Renal pelvis (tissue), 12 donors: ENCODE results near the gene CA5A. TPM values are rescaled to one million over a fixed set of nuclear protein-coding genes. Genes with fewer than 3 reads are reported as not detected.
"Not testable (repeated sequence)": the region's sequence is repeated elsewhere in the genome, so short reads cannot be mapped to it uniquely, and the experiment has no call there.

Source experiments
- DNase-seq: peaks from one replicate; pipeline ENCODE4 v3.0.0-alpha.2; 2013
- long read RNA-seq, 16 experiments: transcript quantifications; one replicate each; lab custom pipeline, GENCODE V29; 2026
- polyA plus RNA-seq, 3 donors: library from polyadenylated mRNA; unstranded; fragments of 120-200 nt; gene quantifications; one replicate each; pipeline ENCODE4 v1.2.1, GENCODE V29; 2013; ENCODE audit not compliant: insufficient read length in 3 of 3

The CA5A gene
- polyA plus RNA-seq: under 1 TPM; 0.16 to 0.25 (median 0.17) TPM
- long read RNA-seq, donor 1: 0 reads
- long read RNA-seq, donor 2: 0 reads
- long read RNA-seq, donor 3: 0 reads
- long read RNA-seq, donor 4: 0 reads
- long read RNA-seq, donor 5: 0 reads
- long read RNA-seq, donor 6: 0 reads
- long read RNA-seq, donor 7: 0 reads
- long read RNA-seq, donor 8: 0 reads
- long read RNA-seq, donor 9: 0 reads
- long read RNA-seq, donor 10: 0 reads
- long read RNA-seq, donor 11: 0 reads
- long read RNA-seq, donor 12: 0 reads
- long read RNA-seq, donor 13: 0 reads
- long read RNA-seq, donor 14: 0 reads
- long read RNA-seq, donor 15: 0 reads
- long read RNA-seq, donor 16: 0 reads

DNA sequence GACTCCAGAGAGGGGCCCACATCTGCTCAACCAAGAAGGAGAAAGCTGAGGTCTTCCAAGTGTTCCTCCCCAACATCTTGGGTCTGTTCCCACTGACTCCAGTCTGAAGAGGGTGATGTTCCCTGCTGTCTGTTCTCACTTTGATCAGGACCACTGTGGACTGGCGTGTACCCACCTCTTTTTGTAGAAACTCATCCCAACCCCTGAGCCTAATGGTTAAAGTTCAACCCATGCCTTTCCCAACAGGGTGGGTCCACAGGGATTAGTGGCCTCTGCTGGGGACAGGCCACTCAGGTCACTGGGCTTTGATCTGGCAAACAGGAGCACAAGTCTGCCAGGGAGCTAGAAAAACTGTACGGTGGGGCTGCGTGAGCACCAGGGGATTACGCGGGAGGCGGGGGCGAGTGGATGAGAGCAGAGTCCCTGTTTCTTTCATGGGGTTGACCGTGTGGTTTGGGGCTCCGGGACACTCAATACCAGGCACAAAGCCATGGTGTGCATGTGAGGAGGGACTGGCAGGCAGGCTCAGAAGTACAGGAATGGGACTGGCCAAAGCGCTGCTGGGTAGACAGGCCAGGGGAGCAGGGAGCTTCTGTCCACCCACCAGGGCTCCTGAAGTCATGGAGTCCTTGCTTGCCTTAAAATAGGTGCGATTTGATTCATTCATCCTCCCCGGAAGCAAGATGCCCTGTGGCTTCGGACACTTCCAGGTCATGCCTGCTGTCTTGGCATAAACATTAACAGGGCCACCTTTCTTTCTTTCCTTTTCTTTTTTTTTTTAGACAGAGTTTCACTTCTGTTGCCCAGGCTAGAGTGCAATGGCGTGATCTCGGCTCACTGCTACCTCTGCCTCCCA is at the start of gene CA5A:
CA5A (minus strand) TSS at position 155 of the 856 bp plus-strand sequence; CDS start at position 76, 79 bp downstream.
- no peak for DNase-seq

- not testable (repeated sequence) for DNase-seq
Measured at GRCh38 chr16:87985493-87985892, 49.2 kb upstream of the CA5A start.

DNA sequence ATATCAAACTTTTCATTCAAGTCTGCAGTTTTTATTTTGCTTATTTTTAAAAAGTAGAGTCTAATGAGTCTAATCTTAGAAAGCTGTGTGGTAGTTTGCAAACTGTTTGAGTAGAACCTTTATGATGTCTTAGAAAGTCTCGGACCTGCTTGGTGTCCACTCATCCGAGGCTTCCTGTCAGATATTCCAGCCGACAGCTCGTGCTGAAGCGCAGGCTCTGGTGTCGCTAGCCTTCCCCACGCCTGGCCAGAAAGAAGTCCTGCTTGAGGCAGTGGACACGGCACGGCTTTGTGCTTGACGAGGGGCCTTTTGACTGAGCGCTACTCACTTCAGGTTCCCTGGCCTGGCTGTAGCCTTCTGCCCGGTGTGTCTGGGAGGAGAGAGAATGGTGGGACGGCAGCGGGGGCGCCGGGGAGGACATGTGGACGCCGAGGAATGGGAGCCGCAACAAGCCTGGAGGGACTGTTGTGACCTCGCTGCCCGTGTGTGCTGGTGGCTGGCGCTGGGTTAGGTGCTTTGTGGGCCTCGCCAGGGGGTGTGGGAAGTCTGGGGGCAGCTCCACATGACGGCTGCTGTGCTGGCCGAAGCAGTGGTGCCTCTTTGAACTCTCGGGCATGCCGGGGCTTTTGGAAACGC is 48.4 kb upstream of the CA5A start:
- no peak for DNase-seq

DNA sequence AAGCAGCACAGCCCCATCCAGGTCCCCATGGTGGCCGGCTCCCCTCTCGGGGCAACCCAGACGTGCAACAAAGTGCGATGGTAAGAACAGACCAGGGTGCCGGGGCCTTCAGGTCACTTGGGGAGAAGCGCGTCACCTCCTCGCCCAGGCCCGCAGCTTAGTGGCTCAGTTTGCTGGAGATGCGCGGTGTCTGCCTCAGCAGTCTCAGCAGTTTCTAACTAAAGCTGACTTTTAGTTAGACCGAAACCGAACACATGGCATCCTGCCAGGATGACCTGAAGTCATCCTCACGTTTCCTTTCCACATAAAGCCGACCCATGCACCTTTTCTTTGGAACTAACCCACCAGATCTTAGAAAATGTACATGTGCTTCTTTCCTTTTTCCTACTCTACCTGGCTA is 47.9 kb upstream of the CA5A start:
- DNase-seq: not testable (repeated sequence)

- not testable (repeated sequence) for DNase-seq
Measured at GRCh38 chr16:87983737-87984097, 47.4 kb upstream of the CA5A start.

DNA sequence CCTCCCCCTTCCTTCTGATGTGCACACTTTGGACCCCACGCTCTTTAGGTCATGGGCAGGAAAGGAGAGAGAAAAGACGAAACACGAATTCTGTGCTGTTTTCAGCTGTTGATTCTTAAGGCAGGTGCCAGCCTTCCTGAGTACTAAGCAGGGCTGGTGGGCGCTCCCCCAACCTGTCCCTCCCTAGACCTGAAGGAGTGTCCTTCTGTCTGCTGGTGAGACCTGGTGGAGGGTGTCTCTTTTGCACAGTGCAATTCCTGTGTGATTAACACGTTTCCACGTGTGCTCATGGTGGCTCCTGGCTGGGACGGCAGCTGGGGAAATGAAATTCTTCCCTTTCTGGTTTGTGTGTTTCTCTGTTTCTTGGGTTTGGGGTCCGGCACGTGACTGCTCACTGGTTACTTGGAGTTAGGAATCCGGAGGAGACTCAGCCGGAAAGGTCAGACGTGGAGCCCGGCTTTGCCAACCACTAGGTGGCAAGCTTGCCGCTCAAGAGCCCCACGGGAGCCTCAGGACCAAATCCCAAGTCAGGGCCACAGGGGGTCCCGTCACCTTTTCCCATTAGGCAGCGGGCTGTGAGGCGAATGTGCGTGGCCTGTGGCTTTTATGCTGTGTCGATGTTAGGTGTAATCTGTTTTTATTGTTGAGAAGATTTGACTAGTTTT is 46.9 kb upstream of the CA5A start:
- DNase-seq: not testable (repeated sequence)

DNA sequence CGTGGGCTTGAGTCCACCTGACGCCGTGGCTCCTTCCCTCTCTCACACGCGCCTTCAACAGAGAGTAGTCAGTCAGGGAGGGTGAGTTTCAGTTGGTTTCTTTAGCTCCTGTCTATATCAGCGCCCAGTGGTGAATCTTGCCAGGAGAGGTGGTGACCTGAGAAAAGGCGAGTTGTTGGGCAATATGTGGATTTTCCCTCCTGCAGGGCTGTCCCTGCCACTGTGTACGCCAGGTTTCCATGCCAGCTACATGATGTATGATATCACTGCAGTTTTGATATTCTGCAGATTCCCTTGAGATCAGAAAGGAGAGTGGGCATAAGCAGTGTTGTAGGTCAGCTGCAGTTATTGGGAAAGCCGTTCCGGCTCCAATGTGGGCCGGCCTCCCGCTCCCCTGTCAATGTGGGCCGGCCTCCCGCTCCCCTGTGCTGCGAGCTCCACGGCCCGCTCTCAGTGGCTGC is 46.3 kb upstream of the CA5A start:
- no peak for DNase-seq

GRCh38 chr16:87981376-87981775 is 45.0 kb upstream of the CA5A start:
- not testable (repeated sequence) for DNase-seq

GRCh38 chr16:87979911-87980630 is 43.7 kb upstream of the CA5A start:
- DNase-seq: not testable (repeated sequence)

- DNase-seq: no peak
Measured at GRCh38 chr16:87979352-87979751, 43.0 kb upstream of the CA5A start.

- no peak for DNase-seq
Measured at GRCh38 chr16:87978127-87978526, 41.8 kb upstream of the CA5A start.

- DNase-seq: no peak
Measured at GRCh38 chr16:87976665-87977064, 40.3 kb upstream of the CA5A start.

DNA sequence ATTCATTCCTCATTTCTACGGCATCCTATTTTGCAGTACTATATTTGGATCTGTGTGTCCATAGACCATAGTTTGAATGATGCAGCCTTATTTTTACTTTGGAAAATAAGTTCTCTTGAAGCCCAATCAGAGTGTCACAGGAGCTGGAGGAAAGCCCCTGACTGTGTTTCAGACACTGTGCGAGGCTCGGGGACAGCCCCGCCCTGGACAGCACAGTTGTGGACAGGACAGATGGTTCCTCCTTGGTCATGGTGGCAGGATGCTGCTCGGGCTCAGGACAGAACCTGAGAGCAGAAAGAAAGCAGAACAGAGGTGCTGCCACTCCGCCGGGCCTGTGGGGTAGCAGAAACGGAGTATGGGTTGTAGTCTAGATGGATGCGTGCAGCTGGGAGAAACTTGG is 37.8 kb upstream of the CA5A start:
- DNase-seq: no peak

- no peak for DNase-seq
Measured at GRCh38 chr16:87973717-87974116, 37.4 kb upstream of the CA5A start.

GRCh38 chr16:87971933-87972332 is 35.6 kb upstream of the CA5A start:
- no peak for DNase-seq

DNA sequence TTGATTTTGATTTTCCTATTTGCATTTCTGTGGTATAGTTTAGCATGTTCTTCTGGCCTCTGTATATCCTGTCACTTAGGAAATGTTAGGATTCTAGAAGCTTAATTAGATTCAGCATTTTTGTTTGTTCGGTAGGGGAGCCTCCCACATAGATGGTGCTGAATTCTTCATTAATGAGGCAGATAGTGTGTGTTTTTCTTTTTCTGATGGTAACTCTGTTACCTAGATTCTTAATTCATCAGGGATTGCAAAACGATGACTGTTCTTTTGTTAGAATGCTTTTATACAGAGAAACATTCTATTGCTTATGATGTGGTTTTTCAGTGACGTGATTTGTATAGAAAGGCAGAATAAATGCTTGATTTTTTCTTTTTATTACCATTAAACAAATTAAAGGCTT is 33.9 kb upstream of the CA5A start:
- no peak for DNase-seq

DNA sequence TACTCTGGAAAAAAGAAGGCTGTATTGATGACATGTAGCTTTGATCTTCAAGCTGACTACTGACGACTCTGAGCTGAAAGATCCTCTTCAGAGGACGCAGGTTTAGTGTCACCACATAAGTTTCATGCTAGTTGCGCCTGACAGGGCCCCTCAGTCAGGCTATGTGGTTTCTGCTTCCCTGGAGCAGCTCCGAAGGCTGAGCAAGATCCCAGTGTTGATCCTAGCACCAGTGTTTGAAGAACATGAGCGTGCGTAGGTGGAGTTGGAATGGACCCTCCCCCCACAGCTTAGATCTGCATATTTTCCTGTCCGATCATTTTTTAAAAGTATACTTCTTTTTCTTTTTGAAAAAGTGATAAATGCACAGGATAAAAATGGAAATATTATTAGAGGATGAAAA is 32.2 kb upstream of the CA5A start:
- no peak for DNase-seq

GRCh38 chr16:87966685-87967185 is 30.4 kb upstream of the CA5A start:
- no peak for DNase-seq

DNA sequence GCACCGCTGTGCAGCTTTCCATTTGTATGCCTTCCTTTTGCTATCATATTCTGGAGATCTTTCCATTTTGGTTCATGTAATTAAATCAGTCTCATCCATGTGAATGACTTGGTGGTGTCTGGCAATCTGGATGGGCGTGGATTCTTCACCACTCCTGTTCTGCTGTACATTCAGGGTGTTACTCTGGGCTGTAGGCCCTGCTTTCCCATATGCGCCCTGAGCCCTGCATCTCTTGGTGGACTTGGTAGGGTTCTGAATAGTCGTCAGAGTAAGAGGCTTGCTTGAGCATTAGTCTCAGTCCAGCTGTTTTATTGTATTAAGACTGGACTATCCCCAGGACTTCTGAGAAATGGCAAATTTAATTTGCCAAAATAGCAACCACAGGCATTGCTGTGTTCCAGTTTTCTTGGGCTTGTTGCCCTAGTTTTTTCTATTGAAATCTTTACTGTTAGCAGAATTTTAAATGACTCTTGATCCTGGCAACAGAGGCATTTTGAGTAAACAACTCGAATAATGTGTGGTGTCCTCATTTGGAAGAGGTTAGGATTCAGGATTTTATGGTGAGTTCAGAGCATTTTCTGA is 29.8 kb upstream of the CA5A start:
- DNase-seq: no peak

DNA sequence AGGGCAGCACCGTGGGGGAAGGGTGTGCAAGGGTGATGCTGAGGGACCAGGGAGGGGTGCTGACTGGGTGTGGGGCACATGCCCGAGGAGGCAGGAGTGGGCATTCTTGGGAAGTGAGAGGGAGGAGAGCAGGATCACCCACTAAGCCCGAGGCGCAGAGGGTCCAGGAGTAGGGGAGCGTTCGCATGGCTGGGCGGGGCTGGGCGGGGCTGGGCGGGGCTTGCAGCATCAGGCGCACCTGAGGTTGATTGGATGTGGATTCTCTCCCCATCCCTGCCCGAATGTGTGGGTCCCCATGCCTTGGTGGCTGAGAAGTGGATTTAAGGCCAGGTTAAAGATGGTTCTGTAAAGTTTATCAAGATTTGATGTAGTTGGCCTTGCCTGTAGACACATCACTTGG is 29.1 kb upstream of the CA5A start:
- DNase-seq: no peak
